NCI-H146 treated with DMSO at 0.1 percent for 48 hours (cell line): ENCODE data around the gene HYAL3.
"Not testable (repeated sequence)": the region's sequence is repeated elsewhere in the genome, so short reads cannot be mapped to it uniquely, and the experiment has no call there.

Source experiments
- DNase-seq: peaks from one replicate; lab custom pipeline; 2025; ENCODE audit not compliant: unreplicated experiment; lab: John Stamatoyannopoulos, UW

The HYAL3 gene

GRCh38 chr3:50271314-50271936, 27.8 kb downstream of the HYAL3 start:
- no peak for DNase-seq

- DNase-seq = no peak
Measured at GRCh38 chr3:50270422-50271224, 28.6 kb downstream of the HYAL3 start.

- no peak for DNase-seq
Measured at GRCh38 chr3:50269977-50270413, 29.2 kb downstream of the HYAL3 start.

GRCh38 chr3:50269460-50269859, 29.7 kb downstream of the HYAL3 start:
- DNase-seq = no peak

GRCh38 chr3:50268703-50269451, 30.3 kb downstream of the HYAL3 start, which contains the start of gene SEMA3B:
Gene SEMA3B, plus strand, starts transcription at chr3:50269147. Its CDS starts 94 bp downstream, at chr3:50269241.
- no peak for DNase-seq

- DNase-seq = no peak
Measured at GRCh38 chr3:50268276-50268675, 30.9 kb downstream of the HYAL3 start.

GRCh38 chr3:50267280-50267913, 31.8 kb downstream of the HYAL3 start:
- peak; percentile 16 for DNase-seq

- DNase-seq = no peak
Measured at GRCh38 chr3:50266836-50267235, 32.4 kb downstream of the HYAL3 start.

GRCh38 chr3:50266017-50266416, 33.2 kb downstream of the HYAL3 start:
- no peak for DNase-seq

- DNase-seq = no peak
Measured at GRCh38 chr3:50265571-50265970, 33.6 kb downstream of the HYAL3 start.

DNA sequence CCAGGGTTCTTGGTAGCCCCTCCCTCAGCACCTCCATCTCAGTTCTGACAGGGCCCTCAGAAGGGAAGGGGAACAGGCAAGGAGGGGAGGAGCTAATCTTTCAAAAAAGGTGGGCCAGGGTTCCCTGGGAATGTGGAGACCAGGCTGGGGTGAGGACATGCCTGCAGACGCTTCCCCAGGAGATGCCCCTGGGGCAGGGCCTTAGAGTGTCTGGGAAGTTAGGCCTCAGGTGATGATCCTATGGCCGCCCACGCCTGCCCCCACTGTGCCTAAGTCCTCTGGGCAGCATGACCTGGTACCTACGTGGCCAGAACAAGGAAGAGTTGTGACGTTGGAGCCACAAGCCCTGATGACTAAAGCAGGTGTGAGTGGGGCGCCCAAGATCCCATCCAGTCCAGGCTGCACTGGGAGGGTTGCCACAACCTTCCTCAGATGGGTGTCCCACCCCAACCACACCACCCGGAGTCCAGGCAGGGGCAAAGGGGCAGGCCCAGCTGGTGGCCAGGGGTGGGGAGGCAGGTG, 34.2 kb downstream of the HYAL3 start:
- no peak for DNase-seq

- no peak for DNase-seq
Measured at GRCh38 chr3:50264383-50264963, 34.7 kb downstream of the HYAL3 start.

DNA sequence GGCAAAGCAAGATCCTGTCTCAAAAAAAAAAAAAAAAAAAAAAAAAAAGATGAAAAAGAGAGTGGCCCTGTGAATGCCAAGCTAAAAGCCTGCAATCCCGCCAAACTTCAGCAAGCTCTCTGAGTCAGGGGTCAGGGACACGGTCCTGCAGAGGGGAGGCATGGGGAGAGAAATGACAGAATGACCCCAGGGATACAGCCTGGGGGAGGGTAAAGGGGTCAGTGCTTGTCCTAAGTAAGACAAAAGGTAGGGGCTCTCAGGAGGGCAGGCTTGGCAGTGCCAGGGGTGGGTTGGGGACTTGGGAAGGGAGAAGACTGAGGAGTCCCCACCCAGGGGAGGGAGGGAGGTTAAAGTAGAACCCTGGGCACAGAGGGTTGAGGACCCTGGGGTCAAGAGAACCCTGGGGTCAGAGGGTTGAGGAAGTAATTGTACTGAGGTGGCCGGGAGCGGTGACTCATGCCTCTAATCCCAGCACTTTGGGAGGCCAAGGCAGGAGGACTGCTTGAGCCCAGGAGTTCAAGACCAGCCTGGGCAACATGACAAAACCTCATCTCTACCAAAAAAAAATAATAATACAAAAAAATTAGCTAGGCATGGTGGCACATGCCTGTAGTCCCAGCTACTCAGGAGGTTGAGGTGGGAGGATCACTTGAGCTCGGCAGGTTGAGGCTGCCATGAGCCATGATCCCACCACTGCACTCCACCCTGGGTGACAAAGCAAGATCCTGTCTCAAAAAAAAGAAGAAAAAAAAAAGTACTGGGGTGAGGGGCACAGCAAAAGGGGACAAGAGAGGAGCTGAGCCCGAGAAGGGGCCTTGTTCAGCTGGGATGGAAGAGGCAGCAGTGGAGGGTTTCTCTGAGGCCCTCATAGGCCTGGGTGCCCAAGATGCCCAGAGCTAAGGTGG, 35.5 kb downstream of the HYAL3 start:
- no peak for DNase-seq

- DNase-seq = no peak
Measured at GRCh38 chr3:50262778-50263177, 36.4 kb downstream of the HYAL3 start.

GRCh38 chr3:50262200-50262599, 37.0 kb downstream of the HYAL3 start:
- DNase-seq = not testable (repeated sequence)

DNA sequence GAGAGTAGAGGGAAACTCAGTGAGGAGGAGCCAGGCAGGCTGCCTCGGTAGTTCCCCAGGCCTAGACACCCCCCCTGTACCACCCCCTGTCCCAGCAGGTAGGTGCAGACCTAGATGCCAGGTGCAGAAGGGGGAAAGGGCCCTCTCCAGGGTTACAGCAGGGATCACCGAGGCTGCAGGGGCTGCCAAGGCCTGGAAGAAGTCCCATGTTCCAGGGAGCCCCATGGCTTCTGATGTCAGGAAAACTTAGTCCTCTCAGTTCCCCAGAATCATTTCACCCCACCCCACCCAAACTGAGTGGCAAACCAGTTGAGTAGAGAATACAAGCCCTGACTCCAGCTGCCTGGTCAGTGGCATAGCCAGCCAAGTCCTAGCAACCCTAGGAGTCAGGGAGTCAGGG, 37.7 kb downstream of the HYAL3 start:
- DNase-seq = no peak

- no peak for DNase-seq
Measured at GRCh38 chr3:50260942-50261441, 38.2 kb downstream of the HYAL3 start.

DNA sequence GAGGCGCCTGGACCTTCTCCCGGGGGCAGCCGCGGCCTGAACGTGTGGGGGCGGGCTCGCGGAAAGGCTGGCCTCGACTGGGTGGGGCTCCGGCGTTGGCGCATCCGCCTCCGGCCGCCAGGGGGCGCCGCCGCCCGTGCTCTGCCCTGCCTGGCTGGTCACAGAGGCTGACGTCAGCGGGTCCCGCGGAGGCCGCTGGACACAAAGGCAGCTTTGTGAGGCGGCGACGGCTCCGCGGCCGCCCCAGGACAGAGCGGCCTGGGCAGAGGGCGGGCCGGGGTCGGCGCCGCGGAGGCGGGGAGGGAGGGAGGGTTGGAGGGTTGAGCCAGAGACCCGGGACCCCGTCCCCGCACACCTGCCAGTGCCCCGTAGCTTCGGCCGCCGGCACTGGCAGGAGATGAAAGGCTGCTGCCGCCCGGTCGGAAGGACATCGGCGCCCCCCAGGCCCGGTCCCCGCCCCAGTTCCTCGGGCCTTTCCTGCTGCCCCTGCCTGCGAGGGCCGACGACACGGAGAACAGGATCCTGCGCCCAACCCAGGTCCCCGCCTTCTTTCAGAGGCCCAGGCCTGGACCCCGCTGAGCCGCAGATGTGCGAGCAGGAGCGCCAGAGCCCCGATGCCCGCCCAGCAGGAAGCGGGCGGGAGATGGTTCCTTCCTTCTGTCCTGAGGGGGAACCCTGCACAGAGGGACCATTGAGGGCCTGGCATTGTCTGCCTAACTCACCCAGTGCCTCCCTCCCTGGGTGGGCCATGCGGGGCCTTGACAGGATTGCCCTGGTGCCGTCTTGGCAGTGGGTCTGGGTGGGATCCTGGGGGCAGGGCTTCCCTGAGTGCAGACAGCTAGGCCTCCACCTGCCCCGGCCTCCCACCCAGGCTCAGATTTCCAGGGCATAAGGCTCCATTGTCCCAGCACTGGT, 38.9 kb downstream of the HYAL3 start:
- peak; percentile 39 for DNase-seq
